SH-SY5Y (cell line): ENCODE results near the gene C19orf67.

ENCODE experiments used
- GATA2 ChIP-seq: IDR thresholded peaks from 2 replicates; pipeline ENCODE4 v1.6.1; 2011; ENCODE audit warnings: mild to moderate bottlenecking, low read depth, low read length
- GATA3 ChIP-seq: IDR thresholded peaks from 2 replicates; pipeline ENCODE4 v1.6.1; 2011; ENCODE audit warnings: low read depth, mild to moderate bottlenecking, low read length, moderate library complexity

DNA sequence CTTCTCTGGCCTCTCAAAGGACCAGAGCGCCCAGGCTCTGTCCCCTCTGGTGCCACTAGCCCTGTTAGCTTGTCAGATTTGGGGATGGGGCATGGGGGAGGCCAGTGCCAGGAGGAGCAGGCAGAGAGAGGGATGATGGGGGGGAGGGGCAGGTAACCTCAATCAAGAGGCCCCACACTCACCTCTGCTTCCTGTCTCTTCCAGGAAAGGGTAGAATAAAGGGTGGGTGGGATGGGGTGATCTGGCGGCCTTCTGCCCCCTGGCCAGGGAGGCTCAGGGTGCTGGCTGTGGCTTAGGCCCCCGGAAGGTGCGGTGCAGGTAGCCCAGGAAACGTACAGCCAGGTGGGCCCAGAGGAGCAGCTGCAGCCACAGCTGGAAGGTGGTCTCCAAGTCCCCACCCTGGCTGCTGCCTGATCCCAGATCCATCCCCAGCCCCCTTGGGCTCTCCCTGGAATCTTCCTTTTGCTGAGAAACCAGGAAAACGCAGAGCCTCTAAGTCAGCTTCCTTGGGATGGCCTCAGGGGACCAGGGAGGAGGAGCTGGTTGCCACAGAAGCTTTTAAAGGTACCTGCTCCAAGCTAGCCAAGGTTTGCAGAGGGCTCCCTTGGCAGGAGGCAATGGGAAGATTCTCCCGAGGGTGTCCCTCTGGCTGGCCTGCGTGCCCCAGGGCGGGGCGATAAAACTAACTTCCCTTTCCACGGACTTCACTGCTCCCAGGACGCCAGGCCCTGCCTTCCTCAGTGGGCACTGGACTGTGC, 26.6 kb upstream of the C19orf67 start:
- no peak for TF ChIP-seq GATA2
- TF ChIP-seq GATA3, result no peak
